DOHH2 (cell line): ENCODE results near the gene CUBN.

Source experiments
- H3F3A ChIP-seq: fragments of 200-600 bp; sonication (generic), shearing (Covaris generic); 2 replicates; pipeline ENCODE4 v1.6.0; 2016; ENCODE audit warnings: antibody characterized with exemption, mild to moderate bottlenecking; ENCODE audit not compliant: control insufficient read depth, insufficient read depth
- H3K27ac ChIP-seq: fragments of 200-600 bp; sonication (generic); 2 replicates; pipeline ENCODE4 v1.5.1; 2014; ENCODE audit warnings: low read depth, mild to moderate bottlenecking, low read length, moderate library complexity
- H3K27me3 ChIP-seq: fragments of 200-600 bp; sonication (generic); 2 replicates; pipeline ENCODE4 v1.6.1; 2014; ENCODE audit warnings: mild to moderate bottlenecking, low read length, mixed read lengths; ENCODE audit not compliant: control insufficient read depth
- H3K36me3 ChIP-seq: fragments of 200-600 bp; sonication (generic); 2 replicates; pipeline ENCODE4 v1.6.1; 2014; ENCODE audit warnings: mild to moderate bottlenecking, low read length, moderate library complexity, mixed read lengths; ENCODE audit not compliant: control insufficient read depth
- H3K4me1 ChIP-seq: fragments of 200-600 bp; sonication (generic); 2 replicates; pipeline ENCODE4 v1.6.1; 2014; ENCODE audit warnings: mild to moderate bottlenecking, low read length, mixed read lengths; ENCODE audit not compliant: control insufficient read depth
- H3K4me2 ChIP-seq: fragments of 200-600 bp; sonication (generic); 2 replicates; pipeline ENCODE4 v1.6.0; 2014; ENCODE audit warnings: mild to moderate bottlenecking, low read length, moderate library complexity
- H3K4me3 ChIP-seq: fragments of 200-600 bp; sonication (generic); 2 replicates; pipeline ENCODE4 v1.5.1; 2014; ENCODE audit warnings: mild to moderate bottlenecking, low read length, mixed read lengths
- H3K79me2 ChIP-seq: fragments of 200-600 bp; sonication (generic); 2 replicates; pipeline ENCODE4 v1.6.1; 2014; ENCODE audit warnings: mild to moderate bottlenecking, low read length, mixed read lengths; ENCODE audit not compliant: control insufficient read depth
- H3K9me2 ChIP-seq: fragments of 200-600 bp; sonication (generic); replicated peaks from 2 replicates; pipeline ENCODE4 v1.6.1; 2014; ENCODE audit warnings: mild to moderate bottlenecking, low read length, mixed read lengths; ENCODE audit not compliant: control insufficient read depth
- H3K9me3 ChIP-seq: fragments of 200-600 bp; sonication (generic); 2 replicates; pipeline ENCODE4 v1.6.1; 2014; ENCODE audit warnings: antibody characterized with exemption, low read length, mixed read lengths; ENCODE audit not compliant: control insufficient read depth, insufficient read depth
- H4K20me1 ChIP-seq: fragments of 200-600 bp; sonication (generic); 2 replicates; pipeline ENCODE4 v1.6.0; 2014; ENCODE audit warnings: low read depth, mild to moderate bottlenecking, antibody characterized with exemption, low read length, moderate library complexity; ENCODE audit not compliant: control insufficient read depth, insufficient read depth
- CTCF ChIP-seq: fragments of 200-600 bp; sonication (generic); IDR thresholded peaks from one replicate; pipeline ENCODE4 v1.5.1; 2014; ENCODE audit warnings: antibody characterized with exemption, mild to moderate bottlenecking, low read depth, low read length; ENCODE audit not compliant: poor library complexity, severe bottlenecking
- EZH2phosphoT487 ChIP-seq: fragments of 200-600 bp; sonication (generic); IDR thresholded peaks from 2 replicates; pipeline ENCODE4 v1.6.1; 2017; ENCODE audit warnings: borderline replicate concordance, mild to moderate bottlenecking, antibody characterized with exemption, low read length, moderate library complexity, mixed read lengths

Gene CUBN

GRCh38 chr10:17109475-17110207, 20.0 kb downstream of the CUBN start:
- Histone ChIP-seq H3K27ac (no peak overlapping the region), H4K20me1 (no peaks in the 10 kb centered on the region), H3F3A (no peaks in the 10 kb centered on the region), H3K4me2 (no peak overlapping the region), H3K4me1 (no peaks in the 10 kb centered on the region), H3K4me3 (no peak overlapping the region), H3K79me2 (no peaks in the 10 kb centered on the region), H3K36me3 (no peaks in the 10 kb centered on the region), H3K27me3 (no peaks in the 10 kb centered on the region), H3K9me2 (no peaks in the 10 kb centered on the region), H3K9me3 (no peaks in the 10 kb centered on the region)
- TF ChIP-seq CTCF, result no peak
- TF ChIP-seq EZH2phosphoT487, result no peak

GRCh38 chr10:17109046-17109445, 20.6 kb downstream of the CUBN start:
- Histone ChIP-seq H3K79me2 (no peaks in the 10 kb centered on the region), H3K27ac (no peak overlapping the region), H3K4me3 (no peak overlapping the region), H3K4me1 (no peaks in the 10 kb centered on the region), H4K20me1 (no peaks in the 10 kb centered on the region), H3K9me2 (no peaks in the 10 kb centered on the region), H3K4me2 (no peak overlapping the region), H3F3A (no peaks in the 10 kb centered on the region), H3K36me3 (no peaks in the 10 kb centered on the region), H3K9me3 (no peaks in the 10 kb centered on the region), H3K27me3 (no peaks in the 10 kb centered on the region)
- TF ChIP-seq CTCF, result no peak
- TF ChIP-seq EZH2phosphoT487, result no peak

- no peaks in the 10 kb centered on the region for H3K4me1 ChIP-seq
- H3K9me2 ChIP-seq, result no peaks in the 10 kb centered on the region
- H3K4me2 ChIP-seq, result no peak overlapping the region
- TF ChIP-seq CTCF, result no peak
- no peak for TF ChIP-seq EZH2phosphoT487
- H3K27me3 ChIP-seq, result no peaks in the 10 kb centered on the region
- no peaks in the 10 kb centered on the region for H3K79me2 ChIP-seq
- H3K4me3 ChIP-seq, result no peak overlapping the region
- no peaks in the 10 kb centered on the region for H4K20me1 ChIP-seq
- no peak overlapping the region for H3K27ac ChIP-seq
- H3F3A ChIP-seq, result no peaks in the 10 kb centered on the region
- H3K36me3 ChIP-seq, result no peaks in the 10 kb centered on the region
- H3K9me3 ChIP-seq, result no peaks in the 10 kb centered on the region
Observed at GRCh38 chr10:17106991-17107390, 22.6 kb downstream of the CUBN start.
